Uterus (tissue), 2 donors: ENCODE measurements around the gene EEF2K.

Experiments
- CTCF ChIP-seq, 4 experiments: fragments of 200-600 bp in 2 of 4; fragments of 450-650 bp in 2 of 4; sonication (generic) in 2 of 4; IDR thresholded peaks; one replicate each; pipeline ENCODE4 v1.5.1; 2016 to 2019; ENCODE audit warnings: antibody characterized with exemption in 4 of 4, mild to moderate bottlenecking in 2 of 4, moderate library complexity in 1 of 4
- POLR2A ChIP-seq, 2 donors: fragments of 450-650 bp; IDR thresholded peaks; one replicate each; pipeline ENCODE4 v1.6.1; 2016; ENCODE audit warnings: antibody characterized with exemption in 2 of 2, mild to moderate bottlenecking in 1 of 2, moderate library complexity in 1 of 2

- TF ChIP-seq CTCF (IDR thresholded peaks at IDR 0.05) (no peak), POLR2A (IDR thresholded peaks at IDR 0.05) (no peak)
Observed at GRCh38 chr16:22255335-22255734, 49.3 kb downstream of the EEF2K start.
